ENCODE data around the gene EPHA3.

EPHA3 gene

DNA sequence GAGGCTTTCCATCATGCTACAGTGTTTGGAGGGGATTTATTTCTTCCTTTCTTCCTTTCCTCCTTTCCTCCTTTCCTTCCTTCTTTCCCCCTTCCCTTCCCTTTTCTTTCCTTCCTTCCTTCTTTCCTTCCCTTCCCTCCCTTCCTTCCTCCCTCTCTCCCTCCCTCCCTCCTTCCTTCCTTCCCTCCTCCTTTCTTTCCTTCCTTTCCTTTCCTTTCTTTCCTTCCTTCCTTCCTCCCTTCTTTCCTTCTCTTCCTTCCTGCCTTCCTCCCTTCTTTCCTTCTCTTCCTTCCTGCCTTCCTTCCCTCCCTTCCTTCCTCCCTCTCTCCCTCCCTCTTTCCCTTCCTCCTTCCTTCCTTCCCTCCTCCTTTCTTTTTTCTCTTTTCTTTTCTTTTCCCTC, 127.2 kb downstream of the EPHA3 start:
- no peak for DNase-seq

- DNase-seq: no peak
Measured at GRCh38 chr3:89238846-89239245, 131.4 kb downstream of the EPHA3 start.

DNA sequence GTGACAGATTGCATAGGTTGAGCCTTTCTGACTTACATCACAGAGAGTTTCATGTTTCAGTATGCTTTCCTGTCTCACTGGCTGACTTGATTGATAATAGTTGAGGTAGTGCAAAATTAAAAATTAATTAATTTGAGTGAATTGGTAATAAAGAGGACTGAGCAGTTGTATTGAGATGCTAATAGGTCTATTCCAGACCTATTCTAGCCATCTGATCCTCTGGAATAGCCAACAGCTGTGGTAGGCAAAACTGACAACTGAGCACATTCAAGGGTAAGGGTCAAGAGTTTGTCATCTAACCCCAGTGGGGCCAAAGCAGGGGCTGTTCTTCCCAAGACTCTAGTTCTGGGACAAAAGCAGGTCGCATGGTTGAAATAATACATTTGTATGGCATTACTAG, 132.4 kb downstream of the EPHA3 start:
- no peak for DNase-seq

DNA sequence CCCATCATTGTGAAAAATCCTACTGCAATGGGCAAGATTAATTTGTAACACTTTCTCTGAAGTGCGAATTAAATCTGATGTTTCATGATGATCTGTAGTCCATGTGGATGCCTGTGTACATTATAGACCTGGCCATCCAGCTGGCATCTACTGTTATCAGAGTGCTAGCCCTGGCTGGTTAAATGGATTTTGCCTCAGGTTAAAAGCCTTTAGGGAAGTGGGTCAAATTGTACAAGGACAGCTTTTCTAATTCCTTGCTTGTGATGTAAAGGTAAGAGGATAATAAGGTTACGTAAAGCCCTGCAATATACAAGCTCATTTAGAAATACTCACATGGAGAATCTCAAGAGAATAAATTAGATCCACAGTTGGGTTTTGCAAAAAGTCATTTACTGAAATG, 138.2 kb downstream of the EPHA3 start:
- DNase-seq: no peak

DNA sequence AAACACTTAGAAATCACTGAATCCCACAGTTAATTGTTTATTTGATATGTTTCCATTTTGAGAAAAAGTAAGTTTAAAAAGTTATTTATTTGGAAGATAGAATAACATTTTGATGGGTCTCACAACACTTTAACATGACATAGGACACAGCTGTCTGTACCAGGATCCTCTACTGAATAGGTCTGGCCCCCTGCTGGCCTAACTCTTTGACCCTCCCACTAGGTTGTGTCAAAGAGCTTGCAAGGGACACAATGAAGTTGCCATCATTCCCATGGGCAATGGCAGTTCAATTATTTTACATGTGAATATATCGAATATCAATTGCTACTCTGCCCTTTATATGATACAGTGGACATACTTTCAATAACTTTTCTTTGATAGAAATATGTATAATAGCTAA, 138.9 kb downstream of the EPHA3 start:
- no peak for DNase-seq

- DNase-seq: no peak
Measured at GRCh38 chr3:89250742-89251141, 143.3 kb downstream of the EPHA3 start.

DNA sequence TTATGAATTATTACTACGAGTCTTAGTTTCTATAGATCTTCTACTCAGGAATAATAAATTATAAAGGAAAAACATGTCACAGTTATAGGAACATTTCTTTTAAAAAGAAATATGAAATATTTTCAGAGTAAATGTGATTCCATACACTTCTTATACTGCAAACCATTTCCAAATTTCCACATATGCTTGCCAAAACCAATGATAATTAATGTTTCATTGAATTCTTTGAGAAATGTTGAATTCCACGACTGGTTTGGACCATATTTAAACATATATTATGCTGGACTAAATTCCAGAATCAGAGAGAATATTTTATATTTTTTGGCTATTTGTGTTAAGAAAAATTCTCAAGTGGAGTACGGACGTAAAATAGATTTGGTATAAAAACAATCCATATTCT, 144.6 kb downstream of the EPHA3 start:
- no peak for DNase-seq

GRCh38 chr3:89252860-89253259, 145.4 kb downstream of the EPHA3 start:
- DNase-seq: no peak

DNA sequence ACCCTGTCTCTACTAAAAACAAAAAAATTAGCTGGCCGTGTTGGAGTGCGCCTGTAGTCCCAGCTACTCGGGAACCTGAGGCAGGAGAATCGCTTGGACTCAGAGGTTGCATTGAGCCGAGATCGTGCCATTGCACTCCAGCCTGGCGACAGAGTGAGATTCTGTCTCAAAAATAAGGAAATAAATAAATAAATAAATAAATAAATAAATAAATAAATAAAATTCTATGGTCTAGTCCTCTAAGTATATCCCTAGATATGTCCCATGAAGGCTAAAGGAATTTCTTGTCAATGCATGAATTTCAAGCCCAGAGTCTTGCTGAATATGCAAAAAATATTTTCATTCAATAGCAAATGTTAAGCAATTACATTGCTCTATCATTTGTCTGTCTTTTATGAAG, 149.0 kb downstream of the EPHA3 start:
- DNase-seq: no peak

- no peak for DNase-seq
Measured at GRCh38 chr3:89256882-89257281, 149.5 kb downstream of the EPHA3 start.

GRCh38 chr3:89260721-89261120, 153.3 kb downstream of the EPHA3 start:
- no peak for DNase-seq

- DNase-seq: no peak
Measured at GRCh38 chr3:89261673-89262072, 154.3 kb downstream of the EPHA3 start.

DNA sequence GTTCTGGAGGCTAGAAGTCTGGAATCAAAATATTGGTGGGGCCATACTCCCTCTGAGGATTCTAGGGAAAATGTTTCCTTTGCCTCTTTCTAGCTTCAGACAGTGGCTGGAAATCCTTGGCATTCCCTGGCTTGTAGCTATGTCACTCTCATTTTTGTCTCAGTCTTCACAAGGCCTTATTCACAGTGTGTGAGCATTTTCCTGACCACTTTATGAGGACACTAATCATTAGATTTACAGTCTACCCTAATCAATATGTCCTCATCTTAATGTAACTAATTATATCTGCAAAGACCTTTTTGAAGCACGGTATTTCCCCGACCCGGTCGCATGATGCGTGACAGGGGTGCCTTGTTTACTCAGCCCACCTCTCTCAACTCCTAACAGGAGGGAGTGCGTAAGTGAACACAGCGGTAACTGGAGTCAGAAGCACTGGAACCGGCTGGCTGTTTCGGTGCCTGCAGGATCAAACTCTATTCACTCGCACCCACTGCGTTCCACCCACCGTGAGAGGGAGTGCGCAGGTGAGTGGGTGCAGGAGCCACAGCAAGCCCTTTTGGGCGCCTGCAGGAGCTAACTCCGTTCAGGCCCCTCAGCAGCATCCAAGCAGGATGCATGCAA, 155.0 kb downstream of the EPHA3 start:
- no peak for DNase-seq

DNA sequence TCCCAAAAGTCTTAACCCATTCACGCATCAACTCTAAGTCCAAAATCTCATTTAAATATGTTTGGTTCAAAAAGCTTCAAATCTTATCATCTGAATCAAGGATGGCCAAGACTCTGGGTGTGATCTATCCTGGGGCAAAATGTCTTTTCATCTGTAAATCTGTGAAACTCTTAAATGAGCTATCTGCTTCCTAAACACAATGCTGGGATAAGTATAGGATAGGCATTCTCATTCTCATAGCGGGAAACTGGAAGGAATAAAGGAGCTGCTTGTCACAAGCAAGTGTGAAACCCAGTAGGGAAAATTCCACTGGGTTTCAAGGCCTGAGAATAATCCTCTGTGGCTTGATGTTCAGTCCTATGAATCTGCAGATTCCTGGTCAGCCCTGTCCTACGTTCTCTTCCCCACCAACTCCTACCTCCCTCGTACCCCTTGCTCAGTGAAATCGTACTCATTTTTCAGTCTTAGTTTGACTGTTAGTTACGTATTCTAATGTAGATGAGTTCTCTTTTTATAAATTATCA, 156.7 kb downstream of the EPHA3 start:
- no peak for DNase-seq

DNA sequence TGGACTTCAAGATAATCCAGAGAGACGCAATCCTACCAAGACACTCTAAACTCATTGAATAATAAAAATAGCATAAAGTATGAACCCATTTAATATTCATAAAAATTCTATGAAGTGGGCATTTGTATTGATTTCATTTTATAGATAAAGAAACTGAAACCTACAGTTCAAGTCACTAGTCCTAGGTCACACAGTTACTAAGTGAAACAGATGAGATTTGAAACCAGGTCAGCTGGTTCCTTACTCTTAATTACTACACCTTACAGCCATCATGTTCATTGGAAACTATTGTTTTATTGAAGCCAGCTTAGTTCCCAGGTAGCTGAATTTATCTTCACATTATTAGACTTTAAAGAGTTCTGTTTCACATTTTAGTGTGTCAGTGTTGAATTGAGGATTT, 158.7 kb downstream of the EPHA3 start:
- no peak for DNase-seq

DNA sequence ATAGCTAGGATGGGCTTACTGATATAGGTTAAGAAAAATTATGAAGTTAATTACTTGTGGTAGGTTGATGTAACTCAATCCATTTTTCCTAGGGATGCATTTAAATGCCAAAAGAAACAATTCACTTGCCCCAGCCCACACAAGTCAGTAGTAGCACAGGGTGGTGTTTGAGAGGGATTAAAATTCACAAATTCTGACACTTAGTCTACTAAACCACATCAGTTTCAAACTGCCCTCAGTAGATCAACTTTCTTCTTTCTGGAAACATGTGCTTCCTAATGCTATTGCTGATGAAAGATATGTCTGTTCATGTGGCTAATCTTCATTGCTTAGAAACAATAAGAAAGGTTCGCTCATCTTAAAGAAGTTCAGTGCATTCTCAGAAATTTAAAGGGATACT, 160.6 kb downstream of the EPHA3 start:
- no peak for DNase-seq

GRCh38 chr3:89270201-89270600, 162.8 kb downstream of the EPHA3 start:
- no peak for DNase-seq

- no peak for DNase-seq
Measured at GRCh38 chr3:89275001-89275400, 167.6 kb downstream of the EPHA3 start.

DNA sequence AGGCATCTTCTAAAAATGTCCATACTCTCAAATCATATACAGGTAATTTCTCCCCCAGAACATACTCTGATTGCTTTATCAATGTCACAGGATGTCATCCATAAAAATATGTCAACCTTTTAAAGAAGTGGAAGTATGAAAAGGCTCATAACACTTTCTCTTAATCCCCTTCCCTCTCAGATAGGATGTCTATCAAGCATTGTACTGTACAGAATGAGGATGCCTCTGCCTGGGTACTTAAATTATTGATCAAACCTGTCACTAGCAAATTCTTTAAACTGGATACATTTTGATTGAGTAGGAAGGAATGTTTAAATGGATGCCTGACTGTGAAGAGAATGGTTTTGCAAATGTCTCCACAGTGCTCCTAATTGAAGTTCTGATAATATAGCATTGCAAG, 168.7 kb downstream of the EPHA3 start:
- no peak for DNase-seq

GRCh38 chr3:89278302-89279025, 171.0 kb downstream of the EPHA3 start:
- DNase-seq: no peak

GRCh38 chr3:89280301-89280700, 172.9 kb downstream of the EPHA3 start:
- no peak for DNase-seq

DNA sequence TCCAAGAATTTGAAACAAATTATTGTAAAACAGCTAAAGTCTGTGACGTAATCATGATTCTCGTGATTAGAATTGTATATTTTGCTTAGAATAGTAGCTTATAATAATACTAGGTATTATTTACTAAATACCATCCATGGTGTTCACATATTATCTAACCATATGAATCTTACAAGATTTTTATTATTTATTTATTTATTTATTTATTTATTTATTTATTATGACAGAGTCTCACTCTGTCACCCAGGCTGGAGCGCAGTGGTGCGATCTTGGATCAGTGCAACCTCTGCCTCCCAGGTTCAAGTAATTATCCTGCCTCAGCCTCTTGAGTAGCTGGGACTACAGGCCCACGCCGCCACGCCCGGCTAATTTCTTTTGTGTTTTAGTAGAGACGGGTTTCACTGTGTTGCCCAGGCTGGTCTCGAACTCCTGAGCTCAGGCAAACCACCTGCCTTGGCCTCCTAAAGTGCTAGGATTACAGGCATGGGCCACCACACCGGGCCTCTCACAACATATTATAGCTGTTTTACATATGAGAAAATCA, 173.5 kb downstream of the EPHA3 start:
- DNase-seq: no peak

GRCh38 chr3:89287902-89288508, 180.6 kb downstream of the EPHA3 start:
- no peak for DNase-seq

DNA sequence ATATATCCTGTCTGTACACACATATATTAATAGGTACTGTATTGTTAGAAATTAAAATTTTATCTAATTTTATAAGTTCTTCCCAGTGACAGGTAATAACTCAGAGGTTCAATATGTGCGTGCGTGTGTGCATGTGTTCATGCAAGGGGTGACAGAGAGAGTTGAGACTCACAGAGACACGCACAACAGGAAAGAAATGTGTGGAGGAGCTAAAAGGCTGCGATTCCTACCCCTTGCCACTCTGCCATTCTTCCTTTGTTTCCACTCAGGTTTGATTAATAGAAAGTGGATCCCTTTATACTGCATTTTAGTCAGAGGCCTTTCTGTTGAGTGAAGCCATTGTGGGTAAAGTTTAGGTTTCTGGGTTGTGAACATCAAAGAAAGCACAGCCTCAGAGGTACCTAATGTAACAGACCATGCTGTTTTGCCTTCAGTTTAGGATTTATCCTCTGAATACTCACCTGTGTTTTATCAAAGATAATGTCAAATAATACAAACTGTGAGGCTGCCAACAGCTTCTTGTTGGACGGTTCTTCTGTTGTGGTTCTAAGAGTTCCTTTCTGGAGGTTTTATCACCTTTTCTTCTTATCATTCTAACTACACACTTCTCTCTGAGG, 182.3 kb downstream of the EPHA3 start:
- no peak for DNase-seq
